DMS153 treated with DMSO at 0.1 percent for 48 hours (cell line): Measurements from ENCODE around the gene GLP2R.

Experiments
- DNase-seq: peaks from one replicate; lab custom pipeline; 2025; ENCODE audit not compliant: unreplicated experiment; lab: John Stamatoyannopoulos, UW

Gene GLP2R

DNA sequence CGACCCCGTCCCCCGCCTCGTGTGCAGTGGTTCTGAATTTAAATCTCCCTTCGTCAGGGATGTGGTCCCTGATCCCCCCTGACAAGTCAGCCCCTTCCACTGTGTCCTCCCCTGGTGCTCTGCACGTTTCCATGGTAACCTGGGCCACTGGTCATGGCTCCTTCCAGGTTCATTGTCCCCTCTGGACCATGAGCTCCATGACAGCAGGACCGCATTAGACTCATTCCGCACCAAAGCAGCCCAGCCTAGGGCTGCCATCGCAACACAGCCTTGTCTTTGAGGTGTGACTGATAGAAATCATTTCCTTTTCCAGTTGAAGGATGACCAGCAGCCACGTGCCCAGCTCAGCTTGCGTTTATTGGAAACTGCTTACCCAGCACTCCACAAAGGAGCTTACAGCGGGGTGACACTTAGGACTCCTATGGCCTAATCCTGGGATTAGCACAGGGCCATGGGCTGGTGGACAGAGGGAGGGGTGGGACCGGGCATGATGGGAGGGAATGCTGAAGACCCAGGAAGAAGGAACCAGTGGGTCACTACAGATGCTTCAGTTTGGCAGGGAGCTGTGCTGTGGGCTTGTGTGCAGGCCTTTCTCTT lies 71.7 kb downstream of the GLP2R start:
- DNase-seq = no peak

- DNase-seq = no peak
These were observed 73.1 kb downstream of the GLP2R start for GRCh38 chr17:9898812-9899211.

DNA sequence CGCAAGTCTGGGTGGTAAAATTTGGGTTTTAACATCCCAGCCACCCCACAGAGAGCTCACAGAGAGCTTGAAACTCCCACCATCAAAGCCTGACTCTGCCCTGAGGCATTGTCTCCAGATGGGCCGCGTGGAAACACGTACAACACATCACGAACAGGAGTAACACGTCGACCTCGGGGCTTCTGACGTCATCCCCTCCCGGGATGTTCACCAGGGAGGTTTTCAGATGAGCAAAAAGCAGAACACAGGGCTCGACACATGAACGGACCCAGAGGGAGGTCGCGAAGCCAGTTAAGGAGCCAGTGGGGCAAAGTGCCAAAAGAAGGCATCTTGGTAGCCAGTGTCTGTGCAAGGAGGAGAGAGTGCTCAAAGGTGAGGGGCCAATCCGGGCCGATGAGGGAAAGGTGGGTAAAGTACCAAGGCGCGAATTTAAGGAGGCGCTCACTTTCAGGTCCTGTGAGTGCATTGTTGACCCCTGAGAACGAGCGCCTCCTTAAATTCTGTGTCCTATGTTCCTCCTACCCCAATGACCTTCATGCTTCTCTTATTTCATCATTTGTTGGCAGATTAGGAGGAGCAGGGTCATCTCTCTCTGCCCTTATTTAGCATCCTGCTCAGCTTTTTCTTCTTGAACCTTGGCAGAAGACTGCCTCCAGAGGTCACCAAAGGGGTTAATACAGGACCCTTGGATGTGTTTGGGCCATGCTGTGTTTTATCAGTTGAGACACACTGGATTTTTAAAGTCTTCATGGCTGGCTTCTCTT lies 73.7 kb downstream of the GLP2R start:
- DNase-seq = no peak

DNA sequence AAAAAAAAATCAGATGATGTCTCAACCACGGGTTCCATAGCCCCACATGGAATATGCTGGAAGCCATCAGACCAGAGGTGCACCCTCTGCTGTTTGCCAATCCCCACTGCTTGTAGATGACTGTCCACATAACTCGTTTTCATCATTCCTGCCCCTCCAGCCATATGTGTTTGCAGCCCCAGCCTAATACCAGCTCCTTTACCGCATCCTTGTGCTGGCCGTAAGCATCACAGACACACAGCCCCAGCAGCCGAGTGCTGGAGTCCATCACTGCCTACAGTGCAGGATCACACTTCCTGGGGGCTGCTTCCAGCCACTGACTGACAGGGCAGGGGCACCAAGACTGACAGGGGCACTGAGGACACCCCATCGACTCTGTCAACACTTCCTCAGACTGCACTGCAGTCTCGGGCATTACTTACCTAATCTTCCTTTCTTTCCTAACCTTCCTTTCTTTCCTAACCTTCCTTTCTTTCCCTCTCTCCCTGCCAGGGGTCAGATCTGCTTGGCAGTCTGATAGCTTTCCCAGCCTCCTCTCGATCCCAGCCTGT lies 74.4 kb downstream of the GLP2R start:
- no peak for DNase-seq

DNA sequence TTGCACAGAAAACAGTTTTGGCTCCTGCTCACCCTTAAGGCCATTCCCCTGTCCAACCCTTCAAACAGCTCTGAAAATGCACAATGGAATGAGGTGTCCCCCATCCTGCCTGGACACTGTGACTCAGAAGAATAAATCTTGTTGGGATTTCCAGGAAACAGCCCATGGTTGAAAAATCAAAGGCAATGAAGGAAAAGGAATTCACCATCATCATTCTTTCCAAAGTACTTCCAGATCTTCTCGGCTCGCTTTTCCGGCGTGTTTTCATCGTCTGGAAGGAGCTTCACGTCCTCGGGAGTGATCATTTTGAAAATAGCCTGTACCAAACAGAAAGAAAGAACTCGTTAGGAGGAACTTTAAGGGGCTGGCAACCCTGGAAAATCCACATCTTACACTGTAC lies 75.1 kb downstream of the GLP2R start:
- no peak for DNase-seq

DNA sequence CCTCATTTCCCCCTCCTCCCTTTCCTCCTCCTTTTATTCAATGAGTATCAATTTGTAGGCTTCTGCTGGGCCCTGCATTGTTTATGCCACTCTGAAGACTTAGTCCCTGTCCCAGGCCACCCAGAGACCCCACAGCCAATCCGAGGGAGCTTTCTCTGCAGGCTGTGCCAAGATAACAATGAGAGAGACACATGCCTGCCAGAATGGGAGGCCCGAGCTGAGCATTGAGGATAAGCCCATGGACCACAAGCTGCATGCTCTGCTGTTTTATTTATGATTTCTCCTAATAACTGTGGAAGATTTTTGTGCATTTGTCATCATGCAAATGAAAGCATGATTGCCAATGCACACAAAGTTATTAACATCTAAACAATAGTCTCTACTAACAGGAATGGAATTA lies 76.4 kb downstream of the GLP2R start:
- no peak for DNase-seq

DNA sequence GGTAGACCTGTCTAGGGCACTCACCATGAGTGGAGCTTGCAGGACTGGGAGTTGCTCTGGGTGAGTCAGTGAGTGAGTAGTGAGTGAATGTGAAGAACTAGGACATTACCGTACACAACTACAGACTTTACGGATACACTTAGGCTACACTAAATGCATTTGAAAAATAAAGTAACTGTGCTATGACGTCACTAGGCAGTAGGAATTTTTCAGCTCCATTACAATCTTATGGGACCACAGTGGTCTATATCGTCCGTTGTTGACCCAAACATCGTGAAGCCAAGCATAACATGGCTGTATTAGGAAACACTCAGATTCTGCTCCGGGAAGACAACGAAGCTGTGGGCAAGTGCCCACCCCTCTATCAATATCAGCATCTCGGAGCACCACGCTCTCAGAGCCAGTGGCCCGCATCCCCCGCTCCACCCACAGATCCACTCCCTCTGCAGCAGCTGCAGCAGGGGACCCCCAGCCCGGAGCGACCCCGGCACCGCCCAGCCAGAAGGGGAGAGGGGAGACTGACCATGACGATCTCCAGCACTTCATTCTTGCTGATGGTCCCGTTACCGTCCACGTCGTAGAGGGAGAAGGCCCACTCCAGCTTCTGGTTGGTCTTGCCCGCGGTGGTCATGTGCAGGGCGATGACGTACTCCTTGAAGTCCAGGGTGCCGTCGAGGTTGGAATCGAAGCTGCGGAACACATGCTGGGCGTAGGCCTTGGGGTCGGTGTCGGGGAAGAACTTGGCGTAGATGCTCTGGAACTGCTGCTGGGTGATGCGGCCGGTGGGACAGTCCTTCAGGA lies 78.8 kb downstream of the GLP2R start:
- no peak for DNase-seq

DNA sequence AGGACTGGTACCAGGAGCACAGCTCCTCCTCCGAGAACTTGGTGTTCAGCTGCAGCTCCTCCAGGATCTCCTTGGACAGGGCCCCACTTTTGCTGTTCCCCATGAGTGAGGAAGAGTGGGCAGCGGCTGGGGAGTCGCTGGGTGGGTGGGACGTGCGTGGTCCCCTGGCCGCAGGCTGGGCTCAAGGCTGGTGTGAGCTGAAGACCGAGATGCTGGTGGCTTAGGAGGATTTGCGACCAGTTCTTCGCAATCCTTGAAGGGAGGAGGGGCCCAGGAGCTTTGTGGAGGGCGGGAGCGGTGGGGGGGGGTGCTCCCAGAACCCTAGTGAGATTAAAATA lies 79.3 kb downstream of the GLP2R start, which contains the start of gene RCVRN:
Gene RCVRN, minus strand, starts transcription at position 194 of the 338 bp plus-strand sequence. Its CDS starts 91 bp downstream, at position 103.
- DNase-seq = no peak

DNA sequence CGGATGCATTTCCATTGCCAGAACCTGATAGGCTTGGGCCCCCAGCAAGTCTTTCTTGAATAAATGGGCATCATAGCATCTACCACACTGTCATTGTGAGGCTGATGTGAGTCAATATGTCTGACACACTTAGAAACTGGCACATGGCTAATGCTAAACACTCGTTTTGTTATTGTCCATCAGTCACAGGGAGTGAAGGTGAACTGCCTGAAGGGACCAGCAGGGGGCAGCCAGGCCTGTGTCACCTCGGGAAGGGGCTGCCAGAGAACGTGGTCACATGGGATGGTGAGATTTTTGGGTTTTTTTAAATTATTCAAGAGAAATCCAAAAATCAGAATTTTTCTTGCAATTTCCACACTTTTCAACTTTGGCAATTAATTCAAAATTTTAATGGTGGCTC lies 80.2 kb downstream of the GLP2R start:
- no peak for DNase-seq

DNA sequence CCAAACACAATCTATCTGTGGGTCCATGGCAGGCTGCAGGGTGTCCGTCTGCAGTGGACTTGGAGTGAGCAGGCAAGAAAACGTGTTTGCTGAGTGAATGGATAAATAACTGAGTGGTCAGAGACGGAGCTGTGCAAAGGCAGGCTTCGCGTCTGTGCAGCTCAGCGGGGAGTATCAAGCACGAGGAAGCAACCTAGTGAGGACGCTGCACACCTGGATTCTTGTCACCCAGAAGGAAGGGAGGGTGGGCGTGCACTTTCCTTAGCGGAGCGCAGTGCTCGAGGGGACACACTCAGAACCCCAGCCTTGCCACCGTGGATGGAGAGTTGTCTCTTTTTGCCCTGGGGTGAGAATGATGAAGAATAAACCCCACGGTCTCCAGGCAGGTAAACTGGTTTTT lies 80.9 kb downstream of the GLP2R start:
- DNase-seq = no peak

DNA sequence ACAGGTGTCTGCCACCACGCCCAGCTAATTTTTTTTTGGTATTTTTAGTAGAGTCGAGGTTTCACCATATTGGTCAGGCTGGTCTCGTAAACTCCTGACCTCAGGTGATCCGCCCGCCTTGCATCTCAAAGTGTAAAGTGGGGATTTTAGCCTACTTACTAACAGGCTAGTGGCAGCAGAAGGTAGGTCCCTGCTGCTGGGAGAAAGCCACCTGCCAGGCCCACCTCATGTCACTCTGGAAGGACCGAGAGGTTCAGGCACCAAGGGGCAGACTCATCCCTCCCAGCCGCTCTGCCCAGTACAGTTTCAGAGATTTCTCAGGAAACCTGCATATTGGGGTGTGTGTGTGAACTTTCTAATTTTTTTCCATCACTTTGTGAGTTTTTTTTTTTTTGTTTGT lies 81.4 kb downstream of the GLP2R start:
- no peak for DNase-seq

GRCh38 chr17:9907883-9908648 lies 82.3 kb downstream of the GLP2R start:
- DNase-seq = no peak

GRCh38 chr17:9908649-9909042 lies 82.9 kb downstream of the GLP2R start:
- DNase-seq = no peak

DNA sequence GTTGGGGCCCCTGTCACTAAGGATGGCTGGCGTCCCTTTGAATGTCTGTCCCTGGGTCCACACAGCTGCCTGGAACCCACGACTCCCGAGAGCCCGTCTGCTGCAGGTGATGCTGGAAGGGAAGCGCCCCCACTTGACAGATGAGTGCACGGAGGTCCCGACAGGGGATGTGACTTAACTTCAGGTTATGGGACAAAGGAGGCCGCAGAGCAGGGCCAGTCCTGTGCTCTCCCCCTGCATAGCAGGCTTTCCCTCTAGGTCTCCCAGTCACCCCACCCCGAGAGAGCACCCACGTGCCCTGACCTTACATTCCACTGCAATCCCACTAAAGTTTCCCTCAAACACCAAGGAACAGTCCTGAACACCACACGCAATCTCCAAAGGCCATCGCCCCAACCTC lies 85.4 kb downstream of the GLP2R start:
- no peak for DNase-seq

- no peak for DNase-seq
These were observed 86.7 kb downstream of the GLP2R start for GRCh38 chr17:9912121-9913099.

DNA sequence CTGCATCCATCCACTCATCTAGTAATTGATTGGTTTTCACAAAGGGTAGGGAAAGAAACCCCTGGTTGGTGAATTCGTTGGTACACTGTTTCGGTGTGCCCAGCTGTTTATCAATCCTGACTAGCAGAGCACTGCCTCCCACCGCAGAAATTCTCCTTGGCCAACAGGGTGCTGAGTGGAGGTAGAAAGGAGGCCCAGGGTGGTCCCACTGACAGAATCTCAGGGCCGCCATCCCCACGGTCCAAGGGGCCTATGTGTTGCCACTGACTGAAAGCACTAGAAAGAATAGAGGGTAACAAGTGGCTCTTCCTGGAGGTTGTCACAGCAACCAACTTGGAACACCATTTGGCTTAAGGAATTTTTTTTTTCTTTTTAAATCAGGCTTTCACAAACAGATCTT lies 87.8 kb downstream of the GLP2R start:
- no peak for DNase-seq

DNA sequence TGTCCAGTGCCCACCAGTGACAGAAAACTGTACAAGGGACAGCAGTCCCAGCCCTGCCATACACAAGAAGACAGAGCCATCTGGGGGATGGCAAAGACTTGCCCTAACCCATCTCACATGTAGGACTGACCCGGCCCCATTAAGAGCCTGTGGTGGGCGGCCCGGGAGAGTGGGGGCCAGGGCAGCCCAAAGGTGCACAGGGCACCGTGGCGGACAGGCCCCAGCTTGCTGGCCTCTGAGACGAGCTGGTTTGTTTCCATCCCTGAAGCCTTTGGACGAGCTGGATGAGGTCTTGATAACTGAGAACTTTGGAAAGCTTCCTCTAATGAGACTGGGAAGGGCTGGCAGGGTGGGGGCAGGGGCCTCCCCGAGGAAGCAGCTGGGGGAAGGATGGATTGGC lies 90.4 kb downstream of the GLP2R start:
- DNase-seq = no peak

- DNase-seq = no peak
These were observed 91.4 kb downstream of the GLP2R start for GRCh38 chr17:9917131-9917530.

DNA sequence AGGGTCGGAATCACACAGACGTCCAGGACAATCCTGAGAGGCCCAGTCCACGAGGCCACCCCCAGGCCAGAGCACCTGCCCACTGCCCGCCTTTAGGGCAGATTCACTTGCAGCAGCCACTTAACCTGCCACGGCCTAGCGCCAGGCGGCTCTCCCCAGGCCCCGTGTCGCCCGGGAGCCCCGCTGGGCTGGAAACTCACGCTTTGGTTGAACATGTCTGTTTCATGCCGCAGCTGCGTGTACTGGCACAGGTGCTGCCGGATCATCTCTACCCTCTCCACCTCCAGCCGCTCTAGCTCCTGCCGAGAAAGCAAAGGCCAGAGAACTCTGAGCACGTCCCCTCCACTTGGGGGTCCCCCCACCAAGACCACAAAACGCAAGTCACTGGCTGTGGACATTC lies 92.1 kb downstream of the GLP2R start:
- DNase-seq = no peak

DNA sequence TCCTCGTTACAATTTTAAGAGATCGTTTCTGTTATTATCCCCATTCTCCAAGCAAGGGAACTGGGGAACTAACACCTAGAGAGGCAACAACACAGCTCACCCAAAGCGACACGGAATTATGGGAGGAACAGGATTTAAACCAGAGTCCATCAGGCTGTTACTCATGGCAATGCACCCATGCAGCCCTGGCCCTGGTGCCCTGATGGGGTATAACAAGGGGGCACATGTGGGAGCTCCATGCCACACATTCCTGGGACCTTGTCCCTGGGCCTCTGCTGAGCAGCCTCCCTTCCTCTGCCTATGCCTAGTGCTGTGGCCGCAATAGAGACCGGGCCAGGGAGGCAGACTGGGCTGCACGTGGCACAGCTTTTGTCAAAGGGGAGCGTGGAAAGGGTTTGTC lies 92.6 kb downstream of the GLP2R start:
- DNase-seq = no peak
